HepG2 (cell line): ENCODE data around the gene ZNF865. TPM values are rescaled to one million over a fixed set of nuclear protein-coding genes. Genes with fewer than 3 reads are reported as not detected.

Experiments
- ASH2L ChIP-seq: fragments of 300-600, 200-600 bp; sonication (generic); IDR thresholded peaks from 2 replicates; pipeline ENCODE4 v1.7.0; 2017; ENCODE audit warnings: low read depth, mild to moderate bottlenecking, moderate library complexity, mixed read lengths, low read length; ENCODE audit not compliant: insufficient read length
- CREM ChIP-seq, 2 experiments: sonication (generic) in 1 of 2; formaldehyde crosslinking in 1 of 2; IDR thresholded peaks; 2 replicates each; pipeline versions ENCODE4 v1.4.0 to v1.6.1; 2016 to 2020; ENCODE audit warnings: antibody characterized with exemption in 1 of 2, mild to moderate bottlenecking in 1 of 2, missing genetic modification reagents in 1 of 2
- ERF ChIP-seq: IDR thresholded peaks from 2 replicates; pipeline ENCODE4 v1.6.1; 2018; ENCODE audit warnings: missing biosample characterization, missing genetic modification reagents
- ETV5 ChIP-seq: IDR thresholded peaks from 2 replicates; pipeline ENCODE4 v1.6.1; 2018; ENCODE audit warnings: missing biosample characterization, missing genetic modification reagents, inconsistent platforms, borderline replicate concordance
- IKZF1 ChIP-seq: fragments of 450-650 bp; IDR thresholded peaks from 2 replicates; pipeline ENCODE4 v1.7.1; 2016
- IRF1 ChIP-seq: sonication (generic); formaldehyde crosslinking; IDR thresholded peaks from 2 replicates; pipeline ENCODE4 v1.4.0; 2020; ENCODE audit warnings: low read depth, mild to moderate bottlenecking, missing genetic modification reagents
- ISX ChIP-seq: sonication (generic); formaldehyde crosslinking; conservative IDR thresholded peaks from 2 replicates; pipeline ENCODE4 v1.5.0; 2020; ENCODE audit warnings: missing genetic modification reagents
- MAFF ChIP-seq: IDR thresholded peaks from 2 replicates; pipeline ENCODE4 v1.6.1; 2011; ENCODE audit warnings: low read depth, low read length, improper control_type of control experiment
- MXD4 ChIP-seq: IDR thresholded peaks from 2 replicates; pipeline ENCODE4 v1.6.1; 2016; ENCODE audit warnings: mild to moderate bottlenecking, missing biosample characterization, missing genetic modification reagents
- POLR2A ChIP-seq, 2 experiments: IDR thresholded peaks; 2 replicates each; pipeline ENCODE4 v1.6.1; 2011; ENCODE audit warnings: low read depth in 2 of 2, low read length in 2 of 2, mild to moderate bottlenecking in 1 of 2, moderate library complexity in 1 of 2; ENCODE audit not compliant: insufficient read depth in 1 of 2
- SCMH1 ChIP-seq: sonication (generic); formaldehyde crosslinking; IDR thresholded peaks from 2 replicates; pipeline ENCODE4 v1.9.0; 2021; ENCODE audit warnings: missing genetic modification reagents, mild to moderate bottlenecking, borderline replicate concordance
- SIN3A ChIP-seq: IDR thresholded peaks from 2 replicates; pipeline ENCODE4 v1.6.1; 2011; ENCODE audit warnings: low read depth, mild to moderate bottlenecking, control low read depth, low read length, borderline replicate concordance
- SNAPC5 ChIP-seq: sonication (generic); formaldehyde crosslinking; IDR thresholded peaks from 2 replicates; pipeline ENCODE4 v1.8.1; 2023; ENCODE audit warnings: mild to moderate bottlenecking, missing genetic modification reagents, borderline replicate concordance
- SOX6 ChIP-seq, 2 experiments: fragments of 450-650 bp in 1 of 2; sonication (generic) in 1 of 2; formaldehyde crosslinking in 1 of 2; IDR thresholded peaks; 2 replicates each; pipeline versions ENCODE4 v1.4.0 to v1.6.1; 2017 to 2020; ENCODE audit warnings: antibody characterized with exemption in 1 of 2, mild to moderate bottlenecking in 1 of 2, missing genetic modification reagents in 1 of 2
- SRSF4 ChIP-seq: fragments of 200-400 bp; formaldehyde crosslinking; IDR thresholded peaks from one replicate; pipeline ENCODE4 v1.6.1; 2018; ENCODE audit warnings: mild to moderate bottlenecking, low read depth, low read length, moderate library complexity; ENCODE audit not compliant: poor library complexity, severe bottlenecking
- TCF7L2 ChIP-seq: IDR thresholded peaks from 2 replicates; pipeline ENCODE4 v1.6.1; 2011; ENCODE audit warnings: mild to moderate bottlenecking, low read depth, low read length, moderate library complexity
- TFAP4 ChIP-seq: sonication (generic); IDR thresholded peaks from 2 replicates; pipeline ENCODE4 v1.6.1; 2016; ENCODE audit warnings: low read depth, borderline replicate concordance
- YEATS2 ChIP-seq: sonication (generic); formaldehyde crosslinking; IDR thresholded peaks from 2 replicates; pipeline ENCODE4 v1.4.0; 2020; ENCODE audit warnings: missing genetic modification reagents, borderline replicate concordance
- ZBTB14 ChIP-seq: sonication (generic); formaldehyde crosslinking; IDR thresholded peaks from 2 replicates; pipeline ENCODE4 v1.4.0; 2020; ENCODE audit warnings: missing genetic modification reagents
- ZNF124 ChIP-seq: sonication (generic); formaldehyde crosslinking; IDR thresholded peaks from 2 replicates; pipeline ENCODE4 v1.4.0; 2020; ENCODE audit warnings: missing genetic modification reagents
- ZNF224 ChIP-seq: sonication (generic); formaldehyde crosslinking; IDR thresholded peaks from 2 replicates; pipeline ENCODE4 v1.5.0; 2020; ENCODE audit warnings: mild to moderate bottlenecking, missing genetic modification reagents
- ZNF253 ChIP-seq: sonication (generic); formaldehyde crosslinking; IDR thresholded peaks from 2 replicates; pipeline ENCODE4 v1.8.0; 2022; ENCODE audit warnings: mild to moderate bottlenecking, missing genetic modification reagents, borderline replicate concordance
- ZNF350 ChIP-seq: sonication (generic); formaldehyde crosslinking; IDR thresholded peaks from 2 replicates; pipeline ENCODE4 v1.4.0; 2020; ENCODE audit warnings: mild to moderate bottlenecking, low read depth, missing genetic modification reagents, borderline replicate concordance
- ZNF468 ChIP-seq: sonication (generic); formaldehyde crosslinking; IDR thresholded peaks from 2 replicates; pipeline ENCODE4 v1.8.0; 2022; ENCODE audit warnings: mild to moderate bottlenecking, moderate library complexity, missing genetic modification reagents
- ZNF660 ChIP-seq: sonication (generic); formaldehyde crosslinking; IDR thresholded peaks from 2 replicates; pipeline ENCODE4 v1.5.1; 2020; ENCODE audit warnings: mild to moderate bottlenecking, low read depth, missing genetic modification reagents, borderline replicate concordance
- ZNF747 ChIP-seq: sonication (generic); formaldehyde crosslinking; IDR thresholded peaks from 2 replicates; pipeline ENCODE4 v1.8.1; 2023; ENCODE audit warnings: missing genetic modification reagents, mild to moderate bottlenecking, borderline replicate concordance
- ZNF792 ChIP-seq: IDR thresholded peaks from 2 replicates; pipeline ENCODE4 v1.6.1; 2016
- ZZZ3 ChIP-seq: sonication (generic); formaldehyde crosslinking; IDR thresholded peaks from 2 replicates; pipeline ENCODE4 v1.4.0; 2020; ENCODE audit warnings: missing genetic modification reagents, mild to moderate bottlenecking, borderline replicate concordance
- polyA plus RNA-seq, 8 experiments: library from polyadenylated mRNA; depleted of rRNA in 3 of 8; stranded (reverse) in 7 of 8; unstranded in 1 of 8; fragments of >200 nt; fragmentation: Illumina TruSeq in 4 of 8; extraction: Trizol in 4 of 8; gene quantifications; 2 replicates each; pipeline versions ENCODE4 v1.2.1 to v1.2.3, GENCODE V29; 2011 to 2016; ENCODE audit warnings: low read depth in 4 of 8, missing spikeins in 1 of 8, mixed read lengths in 1 of 8; ENCODE audit not compliant: insufficient read depth in 1 of 8
- total RNA-seq, 5 experiments: library from RNA; depleted of rRNA; stranded (reverse); fragments of >200 nt; fragmentation: Illumina TruSeq; extraction: Trizol; gene quantifications; 2 replicates each; pipeline ENCODE4 v1.2.3, GENCODE V29; 2016; ENCODE audit warnings: low read depth in 1 of 5

The ZNF865 gene
- total and polyA plus RNA-seq, 2 of the 13 experiments (the other 11 are each of a cell fraction or from before 2014, with no cell fraction given) = 0.93 to 1.0 TPM

- TF ChIP-seq SOX6 (IDR thresholded peaks at IDR 0.05) (no peak), SOX6 (CRISPR knock-in tag; IDR thresholded peaks at IDR 0.05) (peak; percentile 56; the same call in 1 of the 2 replicates), SRSF4 (no peak), IKZF1 (no peak), ZNF792 (CRISPR knock-in tag) (peak; percentile 69; the same call in 1 of the 2 replicates), SCMH1 (no peak), POLR2A (IDR thresholded peaks at IDR 0.05; ENCODE audit: insufficient read depth in 1 of 2, low read depth in 2 of 2, low read length in 2 of 2) (peak in 1 of 2 experiments; percentile 59; a peak in 2 of 4 replicates), SNAPC5 (CRISPR knock-in tag) (no peak), ZNF350 (CRISPR knock-in tag) (peak; percentile 69), SIN3A (peak; percentile 90), ASH2L (peak; percentile 89), CREM (IDR thresholded peaks at IDR 0.05) (no peak), CREM (CRISPR knock-in tag; IDR thresholded peaks at IDR 0.05) (no peak), ZNF224 (CRISPR knock-in tag) (no peak), ERF (peak; percentile 50; the same call in 1 of the 2 replicates), ZNF124 (CRISPR knock-in tag) (0 out of 2 replicates have a peak, but pooled peaks have one; percentile 60), MAFF (no peak), ZNF253 (CRISPR knock-in tag) (no peak), ZZZ3 (CRISPR knock-in tag) (no peak), TFAP4 (no peak), ZBTB14 (CRISPR knock-in tag) (0 out of 2 replicates have a peak, but pooled peaks have one; percentile 22), ZNF747 (no peak), ISX (CRISPR knock-in tag) (no peak), YEATS2 (CRISPR knock-in tag) (peak; percentile 86), TCF7L2 (no peak), MXD4 (peak; percentile 30; the same call in 1 of the 2 replicates), ZNF468 (CRISPR knock-in tag) (no peak), IRF1 (CRISPR knock-in tag) (no peak), ZNF660 (CRISPR knock-in tag) (no peak), ETV5 (CRISPR knock-in tag) (peak; percentile 69)
Observed at GRCh38 chr19:55643003-55643886, 37.8 kb downstream of the ZNF865 start, which contains the start of gene ZNF581 (continued).
